Measurements from ENCODE around the gene ZCCHC10.

DNA sequence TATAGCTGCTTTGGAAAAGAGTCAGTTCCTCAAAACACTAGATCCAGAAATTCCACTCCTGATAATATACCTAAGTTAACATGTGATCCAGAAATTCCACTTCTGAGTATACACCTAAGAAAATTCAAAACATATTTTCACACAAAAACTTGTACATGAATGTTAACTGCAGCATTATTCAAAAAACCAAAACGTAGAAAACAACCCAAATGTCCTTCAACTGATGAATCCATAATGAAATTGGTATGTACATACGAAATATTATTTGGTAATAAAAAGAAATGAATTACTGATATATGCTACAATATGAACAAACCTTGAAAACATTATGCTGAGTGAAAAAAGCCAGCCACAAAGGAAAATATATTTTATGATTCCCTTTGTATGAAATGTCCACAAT is 46.4 kb downstream of the ZCCHC10 start:
- TF ChIP-seq, protein P1, sequence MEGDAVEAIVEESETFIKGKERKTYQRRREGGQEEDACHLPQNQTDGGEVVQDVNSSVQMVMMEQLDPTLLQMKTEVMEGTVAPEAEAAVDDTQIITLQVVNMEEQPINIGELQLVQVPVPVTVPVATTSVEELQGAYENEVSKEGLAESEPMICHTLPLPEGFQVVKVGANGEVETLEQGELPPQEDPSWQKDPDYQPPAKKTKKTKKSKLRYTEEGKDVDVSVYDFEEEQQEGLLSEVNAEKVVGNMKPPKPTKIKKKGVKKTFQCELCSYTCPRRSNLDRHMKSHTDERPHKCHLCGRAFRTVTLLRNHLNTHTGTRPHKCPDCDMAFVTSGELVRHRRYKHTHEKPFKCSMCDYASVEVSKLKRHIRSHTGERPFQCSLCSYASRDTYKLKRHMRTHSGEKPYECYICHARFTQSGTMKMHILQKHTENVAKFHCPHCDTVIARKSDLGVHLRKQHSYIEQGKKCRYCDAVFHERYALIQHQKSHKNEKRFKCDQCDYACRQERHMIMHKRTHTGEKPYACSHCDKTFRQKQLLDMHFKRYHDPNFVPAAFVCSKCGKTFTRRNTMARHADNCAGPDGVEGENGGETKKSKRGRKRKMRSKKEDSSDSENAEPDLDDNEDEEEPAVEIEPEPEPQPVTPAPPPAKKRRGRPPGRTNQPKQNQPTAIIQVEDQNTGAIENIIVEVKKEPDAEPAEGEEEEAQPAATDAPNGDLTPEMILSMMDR (IDR thresholded peaks at IDR 0.05): no peak
- TF ChIP-seq POLR2A (IDR thresholded peaks at IDR 0.05): no peak
